Vagina (tissue), 2 donors: ENCODE data around the gene ACSS3.

Source experiments
- POLR2A ChIP-seq, 2 donors: fragments of 450-650 bp; IDR thresholded peaks; one replicate each; pipeline ENCODE4 v1.6.1; 2017; ENCODE audit warnings: antibody characterized with exemption in 2 of 2, mild to moderate bottlenecking in 2 of 2, moderate library complexity in 2 of 2
- POLR2AphosphoS5 ChIP-seq, 2 donors: sonication (generic); formaldehyde crosslinking; IDR thresholded peaks; one replicate each; pipeline ENCODE4 v1.9.0; 2017; ENCODE audit warnings: antibody characterized with exemption in 2 of 2, mild to moderate bottlenecking in 2 of 2, low read depth in 1 of 2; ENCODE audit not compliant: insufficient read depth in 1 of 2
- TF ChIP-seq, protein P1 (sequence below), 3 experiments: fragments of 450-650 bp in 2 of 3; fragments of 200-600 bp in 1 of 3; sonication (generic) in 1 of 3; IDR thresholded peaks; one replicate each; pipeline ENCODE4 v1.5.1; 2017 to 2019; ENCODE audit warnings: antibody characterized with exemption in 3 of 3, mild to moderate bottlenecking in 2 of 3, moderate library complexity in 2 of 3

DNA sequence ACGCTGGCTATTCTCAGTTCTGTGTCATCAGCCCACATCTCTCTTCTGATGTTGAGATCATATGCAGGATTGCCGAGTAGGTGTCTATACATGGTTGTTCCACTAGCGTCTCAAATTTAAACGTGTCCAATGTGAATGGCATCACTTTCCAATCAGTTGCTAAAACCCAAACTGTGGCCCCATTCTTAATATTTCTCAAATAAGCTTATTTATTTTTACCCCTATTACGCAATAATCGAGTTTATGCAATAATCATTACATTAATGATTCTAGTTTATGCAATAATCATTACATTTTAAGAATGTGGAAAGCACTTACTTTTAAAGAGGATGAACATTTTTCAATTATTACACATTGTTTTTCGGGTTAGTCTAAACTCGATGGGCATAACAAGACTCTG is 47.8 kb downstream of the ACSS3 start:
- no peak for TF ChIP-seq POLR2A (IDR thresholded peaks at IDR 0.05)
- TF ChIP-seq, protein P1, sequence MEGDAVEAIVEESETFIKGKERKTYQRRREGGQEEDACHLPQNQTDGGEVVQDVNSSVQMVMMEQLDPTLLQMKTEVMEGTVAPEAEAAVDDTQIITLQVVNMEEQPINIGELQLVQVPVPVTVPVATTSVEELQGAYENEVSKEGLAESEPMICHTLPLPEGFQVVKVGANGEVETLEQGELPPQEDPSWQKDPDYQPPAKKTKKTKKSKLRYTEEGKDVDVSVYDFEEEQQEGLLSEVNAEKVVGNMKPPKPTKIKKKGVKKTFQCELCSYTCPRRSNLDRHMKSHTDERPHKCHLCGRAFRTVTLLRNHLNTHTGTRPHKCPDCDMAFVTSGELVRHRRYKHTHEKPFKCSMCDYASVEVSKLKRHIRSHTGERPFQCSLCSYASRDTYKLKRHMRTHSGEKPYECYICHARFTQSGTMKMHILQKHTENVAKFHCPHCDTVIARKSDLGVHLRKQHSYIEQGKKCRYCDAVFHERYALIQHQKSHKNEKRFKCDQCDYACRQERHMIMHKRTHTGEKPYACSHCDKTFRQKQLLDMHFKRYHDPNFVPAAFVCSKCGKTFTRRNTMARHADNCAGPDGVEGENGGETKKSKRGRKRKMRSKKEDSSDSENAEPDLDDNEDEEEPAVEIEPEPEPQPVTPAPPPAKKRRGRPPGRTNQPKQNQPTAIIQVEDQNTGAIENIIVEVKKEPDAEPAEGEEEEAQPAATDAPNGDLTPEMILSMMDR (IDR thresholded peaks at IDR 0.05), result no peak
- no peak for TF ChIP-seq POLR2AphosphoS5 (IDR thresholded peaks at IDR 0.05; ENCODE audit: insufficient read depth in 1 of 2, low read depth in 1 of 2)
